Upper lobe of left lung (tissue), 4 donors: ENCODE data around the gene DNAH8.

ENCODE experiments used
- POLR2A ChIP-seq, 4 donors: fragments of 450-650 bp; IDR thresholded peaks; one replicate each; pipeline ENCODE4 v1.5.1; 2016 to 2017; ENCODE audit warnings: antibody characterized with exemption in 4 of 4, mild to moderate bottlenecking in 2 of 4
- POLR2AphosphoS5 ChIP-seq, 2 donors: sonication (generic); formaldehyde crosslinking; IDR thresholded peaks; one replicate each; pipeline ENCODE4 v1.5.1; 2017; ENCODE audit warnings: antibody characterized with exemption in 2 of 2

- TF ChIP-seq POLR2A (IDR thresholded peaks at IDR 0.05): no peak
- TF ChIP-seq POLR2AphosphoS5 (IDR thresholded peaks at IDR 0.05): no peak
These were observed 338.9 kb downstream of the DNAH8 start for GRCh38 chr6:39053854-39054576.
